OCI-LY3 (cell line): ENCODE data around the gene IFT88.

Source experiments
- H2AFZ ChIP-seq: fragments of 200-600, 300-600 bp; shearing (Covaris generic); 2 replicates; pipeline ENCODE4 v1.6.0; 2014; ENCODE audit warnings: antibody characterized with exemption, low read depth, low read length
- H3K27ac ChIP-seq: fragments of 200-600, 300-600 bp; sonication (generic); 2 replicates; pipeline ENCODE4 v1.5.1; 2014; ENCODE audit warnings: mild to moderate bottlenecking, low read length, moderate library complexity, mixed read lengths
- H3K27me3 ChIP-seq: fragments of 200-600, 300-600 bp; sonication (generic); 2 replicates; pipeline ENCODE4 v1.6.1; 2014; ENCODE audit warnings: low read depth, low read length, mixed read lengths
- H3K36me3 ChIP-seq: fragments of 200-600, 300-600 bp; sonication (generic); replicated peaks from 2 replicates; pipeline ENCODE3; 2014; ENCODE audit warnings: low read depth, low read length, mixed read lengths
- H3K4me1 ChIP-seq: fragments of 300-600, 200-600 bp; sonication (generic); 2 replicates; pipeline ENCODE4 v1.6.1; 2014; ENCODE audit warnings: low read length, mixed read lengths
- H3K4me2 ChIP-seq: fragments of 200-600, 300-600 bp; sonication (generic); 2 replicates; pipeline ENCODE4 v1.6.1; 2014; ENCODE audit warnings: low read length, mixed read lengths
- H3K4me3 ChIP-seq: fragments of 300-600, 200-600 bp; sonication (generic); 2 replicates; pipeline ENCODE4 v1.5.1; 2014; ENCODE audit warnings: antibody characterized with exemption, mild to moderate bottlenecking, low read length, moderate library complexity
- H3K79me2 ChIP-seq: fragments of 300-600, 200-600 bp; shearing (Covaris generic); 2 replicates; pipeline ENCODE4 v1.6.1; 2014; ENCODE audit warnings: mild to moderate bottlenecking, low read length, mixed read lengths
- H3K9ac ChIP-seq: fragments of 300-600, 200-600 bp; shearing (Covaris generic); 2 replicates; pipeline ENCODE4 v1.6.0; 2014; ENCODE audit warnings: mild to moderate bottlenecking, low read length, moderate library complexity
- H3K9me3 ChIP-seq: fragments of 200-600, 300-600 bp; shearing (Covaris generic); 2 replicates; pipeline ENCODE4 v1.6.1; 2014; ENCODE audit warnings: low read length, mixed read lengths; ENCODE audit not compliant: insufficient read depth
- H4K20me1 ChIP-seq: fragments of 200-600, 300-600 bp; sonication (generic); 2 replicates; pipeline ENCODE4 v1.6.1; 2016; ENCODE audit warnings: low read length, mixed read lengths; ENCODE audit not compliant: insufficient read depth
- EZH2phosphoT487 ChIP-seq: fragments of 200-600 bp; shearing (Covaris generic); IDR thresholded peaks from 2 replicates; pipeline ENCODE4 v1.6.1; 2018; ENCODE audit warnings: antibody characterized with exemption, mixed run types, low read depth
- TF ChIP-seq, protein P1 (sequence below): fragments of 200-600, 300-600 bp; sonication (generic); IDR thresholded peaks from 2 replicates; pipeline ENCODE4 v1.5.1; 2014; ENCODE audit warnings: antibody characterized with exemption, low read length, low read depth

The IFT88 gene

GRCh38 chr13:20713014-20713376 lies 146.0 kb downstream of the IFT88 start:
- H2AFZ ChIP-seq: peak overlapping the region; percentile 74
- no peaks in the 10 kb centered on the region for H4K20me1 ChIP-seq
- H3K4me3 ChIP-seq: peak overlapping the region; percentile 63
- H3K9me3 ChIP-seq: no peaks in the 10 kb centered on the region
- H3K4me1 ChIP-seq: peaks cover 7% of the 10 kb centered on the region; the same call in 1 of the 2 replicates
- H3K27ac ChIP-seq: no peak overlapping the region
- peak overlapping the region; percentile 61 for H3K4me2 ChIP-seq
- no peaks in the 10 kb centered on the region for H3K36me3 ChIP-seq
- peak overlapping the region; percentile 14; the same call in 1 of the 2 replicates for H3K9ac ChIP-seq
- no peaks in the 10 kb centered on the region for H3K79me2 ChIP-seq
- H3K27me3 ChIP-seq: peaks cover 8% of the 10 kb centered on the region
- TF ChIP-seq EZH2phosphoT487: no peak
- TF ChIP-seq, protein P1, sequence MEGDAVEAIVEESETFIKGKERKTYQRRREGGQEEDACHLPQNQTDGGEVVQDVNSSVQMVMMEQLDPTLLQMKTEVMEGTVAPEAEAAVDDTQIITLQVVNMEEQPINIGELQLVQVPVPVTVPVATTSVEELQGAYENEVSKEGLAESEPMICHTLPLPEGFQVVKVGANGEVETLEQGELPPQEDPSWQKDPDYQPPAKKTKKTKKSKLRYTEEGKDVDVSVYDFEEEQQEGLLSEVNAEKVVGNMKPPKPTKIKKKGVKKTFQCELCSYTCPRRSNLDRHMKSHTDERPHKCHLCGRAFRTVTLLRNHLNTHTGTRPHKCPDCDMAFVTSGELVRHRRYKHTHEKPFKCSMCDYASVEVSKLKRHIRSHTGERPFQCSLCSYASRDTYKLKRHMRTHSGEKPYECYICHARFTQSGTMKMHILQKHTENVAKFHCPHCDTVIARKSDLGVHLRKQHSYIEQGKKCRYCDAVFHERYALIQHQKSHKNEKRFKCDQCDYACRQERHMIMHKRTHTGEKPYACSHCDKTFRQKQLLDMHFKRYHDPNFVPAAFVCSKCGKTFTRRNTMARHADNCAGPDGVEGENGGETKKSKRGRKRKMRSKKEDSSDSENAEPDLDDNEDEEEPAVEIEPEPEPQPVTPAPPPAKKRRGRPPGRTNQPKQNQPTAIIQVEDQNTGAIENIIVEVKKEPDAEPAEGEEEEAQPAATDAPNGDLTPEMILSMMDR: no peak

GRCh38 chr13:20713751-20714150 lies 146.8 kb downstream of the IFT88 start:
- H3K27me3 ChIP-seq: peaks cover 8% of the 10 kb centered on the region
- no peak overlapping the region for H3K4me3 ChIP-seq
- no peak overlapping the region for H3K27ac ChIP-seq
- H3K9ac ChIP-seq: no peak overlapping the region
- no peaks in the 10 kb centered on the region for H3K79me2 ChIP-seq
- H3K4me2 ChIP-seq: no peak overlapping the region
- H2AFZ ChIP-seq: no peak overlapping the region
- H4K20me1 ChIP-seq: no peaks in the 10 kb centered on the region
- no peaks in the 10 kb centered on the region for H3K9me3 ChIP-seq
- H3K4me1 ChIP-seq: peaks cover 7% of the 10 kb centered on the region; the same call in 1 of the 2 replicates
- TF ChIP-seq EZH2phosphoT487: no peak
- TF ChIP-seq, protein P1: no peak
- no peaks in the 10 kb centered on the region for H3K36me3 ChIP-seq

DNA sequence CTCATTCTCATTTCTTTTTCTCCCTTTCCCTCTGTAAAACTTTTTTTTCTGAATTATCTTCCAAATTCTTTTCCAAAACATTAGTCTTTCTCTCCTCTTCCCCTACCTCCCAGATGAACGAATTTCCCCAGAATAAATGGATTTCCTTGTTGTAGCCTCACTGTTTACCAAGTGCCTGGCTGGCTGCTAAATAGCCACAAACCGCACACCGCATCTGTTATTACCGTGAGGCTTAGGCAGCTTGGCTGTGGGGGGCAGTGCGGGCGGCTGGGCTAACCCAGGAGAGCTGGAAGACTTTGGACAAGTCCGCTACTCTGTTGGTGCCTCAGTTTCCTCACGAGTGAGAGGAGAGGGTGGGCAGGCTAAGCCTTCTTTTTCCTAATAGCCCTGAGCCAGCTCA lies 147.2 kb downstream of the IFT88 start:
- Histone ChIP-seq H2AFZ (no peak overlapping the region), H3K36me3 (no peaks in the 10 kb centered on the region), H3K9me3 (no peaks in the 10 kb centered on the region), H3K4me1 (peaks cover 7% of the 10 kb centered on the region; the same call in 1 of the 2 replicates), H3K27ac (no peak overlapping the region), H3K4me2 (no peak overlapping the region), H3K27me3 (peaks cover 8% of the 10 kb centered on the region), H3K4me3 (no peak overlapping the region), H3K79me2 (no peaks in the 10 kb centered on the region), H4K20me1 (no peaks in the 10 kb centered on the region), H3K9ac (no peak overlapping the region)
- TF ChIP-seq EZH2phosphoT487: no peak

GRCh38 chr13:20714563-20715329 lies 147.8 kb downstream of the IFT88 start:
- H3K9ac ChIP-seq: no peak overlapping the region
- no peaks in the 10 kb centered on the region for H4K20me1 ChIP-seq
- TF ChIP-seq EZH2phosphoT487: no peak
- TF ChIP-seq, protein P1: no peak
- peaks cover 8% of the 10 kb centered on the region for H3K27me3 ChIP-seq
- H3K9me3 ChIP-seq: no peaks in the 10 kb centered on the region
- H3K4me2 ChIP-seq: no peak overlapping the region
- no peak overlapping the region for H2AFZ ChIP-seq
- no peak overlapping the region for H3K27ac ChIP-seq
- H3K4me1 ChIP-seq: peaks cover 7% of the 10 kb centered on the region; the same call in 1 of the 2 replicates
- no peaks in the 10 kb centered on the region for H3K79me2 ChIP-seq
- H3K36me3 ChIP-seq: no peaks in the 10 kb centered on the region
- H3K4me3 ChIP-seq: no peak overlapping the region
